Islet precursor cell (in vitro differentiated cells): ENCODE data around the gene RIC3.

Source experiments
- DNase-seq: peaks from one replicate; pipeline ENCODE4 v3.0.0-alpha.2; 2018

RIC3 gene

DNA sequence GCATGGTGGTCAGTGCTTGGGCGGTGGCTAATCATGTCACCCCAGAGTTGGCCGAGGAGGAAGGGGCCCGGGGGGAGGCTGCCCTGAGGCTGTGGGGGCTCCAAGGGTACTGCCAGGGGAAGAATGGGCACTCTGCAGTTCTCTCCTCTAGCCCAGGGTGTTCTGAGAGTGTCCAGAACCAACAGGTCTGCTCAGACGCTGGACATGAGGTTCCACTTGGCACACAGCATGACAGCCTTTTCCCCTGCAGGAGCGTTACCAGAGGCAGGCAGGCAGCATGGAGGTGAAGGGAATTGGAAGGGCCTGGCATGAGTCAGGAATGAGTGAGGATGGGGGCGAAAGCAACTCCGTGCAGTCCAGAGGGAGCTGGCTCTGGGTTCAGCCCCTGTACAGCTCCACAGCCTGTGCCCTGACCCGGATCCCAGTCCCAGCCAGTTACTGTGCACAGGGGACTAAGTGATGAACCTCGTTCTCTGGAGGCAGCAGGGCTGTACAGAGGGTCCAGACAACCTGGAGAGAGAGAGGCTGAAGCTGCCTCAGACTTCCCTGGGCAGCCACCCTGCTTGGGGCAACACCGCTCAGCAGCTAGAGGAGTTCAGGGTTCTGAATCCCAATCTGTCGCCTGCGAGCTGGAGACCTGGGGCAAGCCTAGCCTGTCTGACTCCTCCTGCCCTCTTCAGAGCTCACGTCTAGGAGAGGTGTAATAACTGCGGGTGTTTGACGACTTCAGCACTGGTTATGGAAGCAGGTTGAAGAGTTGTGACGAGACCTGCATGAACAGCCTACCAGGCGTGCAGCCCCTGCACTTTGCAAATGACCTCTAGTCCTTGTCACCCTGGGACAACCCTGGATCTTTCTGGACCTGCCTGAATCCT lies 102.6 kb downstream of the RIC3 start:
- DNase-seq = peak; percentile 51

DNA sequence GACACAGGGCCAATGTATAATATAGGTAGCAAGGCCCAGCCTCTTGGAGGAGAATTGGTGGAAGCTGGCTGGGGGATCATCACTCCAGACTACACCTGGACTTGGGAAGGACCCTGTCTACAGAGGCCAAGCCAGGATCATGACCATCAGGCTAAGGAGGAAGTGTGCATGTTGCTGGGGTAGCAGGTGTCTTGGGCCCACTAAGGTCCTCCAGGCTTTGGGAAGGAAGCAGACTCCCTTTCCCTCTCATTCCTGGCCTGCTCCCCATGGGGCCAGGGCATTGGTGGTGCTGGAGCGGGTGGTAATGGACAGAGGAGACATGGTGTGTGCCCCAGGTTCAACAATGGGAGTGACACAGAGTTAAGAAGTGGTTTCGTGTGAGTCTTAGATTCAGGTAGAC lies 103.8 kb downstream of the RIC3 start:
- no peak for DNase-seq

DNA sequence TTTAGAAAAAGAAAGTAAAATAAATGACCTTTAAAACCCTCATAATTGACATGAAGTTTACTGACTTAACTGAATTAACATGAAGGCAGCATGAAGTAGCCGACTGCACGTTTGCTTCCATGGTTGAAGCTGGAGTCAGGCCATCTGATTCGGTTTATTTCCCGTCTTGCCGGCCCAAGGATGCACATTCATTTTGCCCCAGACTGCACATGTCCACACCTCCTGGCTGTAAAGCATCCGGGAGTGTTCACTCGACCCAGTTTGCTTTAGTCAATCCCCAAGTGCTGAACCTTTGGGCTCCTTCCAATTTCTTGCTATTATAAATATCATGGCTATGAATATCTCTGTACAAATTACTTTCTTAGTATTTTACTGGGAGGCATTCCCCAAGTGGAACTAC lies 105.5 kb downstream of the RIC3 start:
- DNase-seq = no peak

DNA sequence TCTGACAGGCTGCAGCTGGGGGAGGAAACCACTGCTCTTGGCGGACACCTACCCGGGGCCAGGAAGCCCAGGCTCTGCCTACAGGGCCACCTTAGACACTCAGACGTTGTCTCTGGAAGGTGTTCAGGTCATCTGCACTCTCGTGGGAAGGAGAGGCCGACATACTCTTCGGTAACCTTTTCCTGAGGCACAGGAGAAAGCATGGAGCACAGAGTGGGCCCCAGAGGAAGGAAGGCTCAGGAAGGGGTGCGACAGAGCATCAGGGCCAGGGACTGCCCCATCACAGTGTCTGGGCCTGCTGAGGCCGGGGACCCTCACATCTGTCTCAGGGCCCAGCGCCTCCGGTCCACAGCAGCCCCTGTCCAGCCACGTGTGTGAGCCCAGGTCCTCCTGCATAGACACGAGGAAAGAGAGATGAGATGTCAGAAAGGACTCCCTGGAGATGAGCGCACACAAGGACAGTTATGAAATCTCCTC lies 106.0 kb downstream of the RIC3 start:
- DNase-seq = no peak

DNA sequence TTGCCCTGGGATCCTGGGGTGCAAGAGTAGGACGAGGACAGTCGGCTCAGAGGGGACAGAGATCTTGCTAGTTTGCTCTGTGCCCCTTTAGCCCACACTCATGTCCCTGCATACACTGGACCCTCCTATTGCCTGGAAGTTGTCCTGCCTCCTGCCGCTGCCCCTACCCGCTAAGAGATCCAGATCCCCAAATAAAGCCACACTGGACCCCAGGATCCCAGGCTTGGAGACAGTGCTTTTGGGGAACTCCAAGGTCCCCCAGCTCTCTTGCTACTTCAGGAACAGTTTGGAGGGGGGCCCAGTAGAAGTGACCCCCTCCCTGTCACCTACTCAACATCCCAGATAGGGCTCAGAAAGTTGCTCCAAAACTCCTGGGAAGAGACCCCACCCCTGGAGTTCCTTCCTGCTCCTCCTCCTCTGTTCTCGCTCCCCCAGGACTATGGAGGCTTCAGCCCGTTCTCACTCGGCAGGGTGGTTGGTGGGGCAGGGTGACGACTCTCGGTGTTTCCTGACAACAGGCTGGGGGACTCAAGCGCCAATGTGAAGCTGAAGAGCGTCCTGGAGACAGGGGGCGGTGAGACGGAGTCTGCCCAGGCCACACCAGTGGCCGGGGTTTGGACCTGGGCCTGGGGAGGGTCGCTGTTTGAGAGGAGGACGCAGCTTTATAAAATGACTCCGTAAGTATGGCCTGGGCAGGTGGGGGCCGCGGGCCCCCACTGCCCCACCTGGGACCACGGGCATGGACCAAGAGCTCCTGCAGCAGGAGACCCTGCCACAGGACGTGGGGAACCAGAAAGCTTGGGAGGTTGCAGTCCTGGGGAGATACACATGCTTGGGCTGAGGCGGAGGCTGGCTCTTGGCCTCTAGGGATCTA lies 107.0 kb downstream of the RIC3 start:
- no peak for DNase-seq

DNA sequence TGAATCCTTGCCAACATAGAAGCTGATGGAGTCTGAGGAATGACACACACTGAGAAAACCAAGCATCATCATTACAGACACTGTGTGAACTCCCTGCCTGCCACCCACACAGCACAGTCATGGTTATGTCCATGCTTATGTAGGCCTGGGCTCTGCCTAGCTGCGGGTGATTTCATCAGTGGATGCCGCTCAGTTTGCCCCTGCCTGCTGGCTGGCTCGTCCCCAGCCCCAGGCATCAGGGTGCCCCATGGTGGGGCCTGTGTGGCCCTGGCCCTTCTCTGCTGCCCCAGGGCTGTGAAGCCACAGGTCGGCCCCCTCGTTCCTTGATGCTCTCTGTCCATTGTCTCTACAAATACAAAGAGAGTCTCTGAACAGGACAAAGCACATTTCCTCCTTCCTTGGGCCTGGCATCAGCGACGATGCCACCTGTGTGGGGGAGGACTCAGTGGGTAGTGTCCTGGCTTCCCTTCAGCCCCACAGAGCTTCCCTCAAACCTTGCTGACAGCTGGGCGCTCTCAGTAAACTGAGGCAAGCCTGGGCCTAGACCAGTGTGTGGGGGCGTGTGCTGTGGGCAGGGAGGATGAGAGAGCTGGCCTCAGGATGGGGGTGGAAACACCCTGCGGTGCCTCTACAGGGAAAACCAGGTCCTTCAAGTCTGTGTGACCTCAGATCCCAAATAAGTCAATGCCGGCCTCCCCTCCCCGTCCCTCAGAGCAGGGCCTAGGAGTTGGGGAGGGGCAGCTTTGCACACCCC lies 107.8 kb downstream of the RIC3 start:
- DNase-seq = no peak

DNA sequence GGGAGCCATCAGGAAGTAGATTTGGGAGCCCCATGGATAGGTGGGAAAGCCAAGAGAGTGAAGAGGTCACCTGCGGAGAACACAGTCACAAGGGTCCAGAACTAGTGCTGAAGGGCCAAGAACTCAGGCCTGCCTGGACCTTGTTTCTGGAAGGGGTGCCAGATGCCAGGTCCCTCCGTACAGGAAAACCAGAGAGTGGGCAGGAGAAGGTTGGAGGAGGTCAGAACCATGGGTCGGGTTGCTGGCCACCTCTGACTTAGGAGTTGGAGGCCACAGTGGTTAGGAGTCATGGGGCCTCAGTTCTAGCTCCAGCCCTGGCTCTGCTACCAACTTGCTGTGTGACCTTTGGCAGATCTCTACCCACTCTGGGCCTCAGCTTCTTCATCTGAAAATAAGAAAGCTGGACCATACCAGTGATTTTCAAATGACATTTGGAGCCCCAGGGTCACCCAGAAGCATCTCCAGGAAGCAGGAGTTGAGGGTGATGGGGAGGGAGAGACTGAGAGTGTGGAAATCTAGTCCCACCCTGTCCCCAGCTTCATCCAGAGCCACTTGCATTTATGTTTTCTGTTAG lies 108.6 kb downstream of the RIC3 start:
- no peak for DNase-seq

DNA sequence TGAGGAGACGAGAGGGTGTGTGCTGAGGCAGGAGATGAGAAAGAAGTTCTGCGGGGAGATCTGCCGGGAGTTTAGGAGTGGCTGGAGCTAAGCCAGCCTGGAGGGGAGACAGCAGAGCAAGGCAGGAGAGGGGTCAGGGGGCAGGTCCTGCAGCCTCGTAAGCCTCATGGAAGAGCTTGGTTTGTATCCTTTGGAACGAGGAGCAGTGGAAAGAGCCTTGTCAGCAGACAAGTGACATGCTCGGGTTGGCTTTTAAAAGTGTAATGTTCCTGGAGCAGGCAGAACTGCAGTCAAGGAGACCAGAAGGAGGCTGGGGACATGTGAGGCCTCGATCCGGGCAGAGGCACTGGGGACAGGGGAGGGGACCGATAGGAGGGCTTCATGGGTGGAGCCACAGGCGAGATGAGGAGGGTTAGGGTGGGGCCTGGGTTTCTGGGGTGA lies 109.2 kb downstream of the RIC3 start:
- DNase-seq = peak; percentile 45

DNA sequence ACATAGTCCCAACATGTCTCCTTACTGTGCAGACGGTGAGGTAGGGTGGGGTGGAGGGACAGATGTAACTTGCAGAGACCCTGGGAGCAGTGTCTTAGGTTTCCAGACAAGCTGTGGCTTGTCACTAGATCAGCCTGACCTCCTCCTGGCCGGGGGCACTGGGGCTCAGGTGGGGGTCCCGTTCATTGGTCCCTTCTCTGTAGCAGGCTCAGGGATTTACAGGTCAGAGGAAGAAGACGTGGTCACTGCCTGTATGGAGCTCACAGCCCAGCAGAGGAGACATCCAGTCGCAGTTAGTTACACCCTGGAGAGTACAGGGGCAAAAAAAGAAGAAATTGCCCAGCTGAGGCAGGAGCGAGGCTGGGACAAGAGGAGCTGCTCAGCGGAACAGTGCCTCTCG lies 109.8 kb downstream of the RIC3 start:
- DNase-seq = no peak

DNA sequence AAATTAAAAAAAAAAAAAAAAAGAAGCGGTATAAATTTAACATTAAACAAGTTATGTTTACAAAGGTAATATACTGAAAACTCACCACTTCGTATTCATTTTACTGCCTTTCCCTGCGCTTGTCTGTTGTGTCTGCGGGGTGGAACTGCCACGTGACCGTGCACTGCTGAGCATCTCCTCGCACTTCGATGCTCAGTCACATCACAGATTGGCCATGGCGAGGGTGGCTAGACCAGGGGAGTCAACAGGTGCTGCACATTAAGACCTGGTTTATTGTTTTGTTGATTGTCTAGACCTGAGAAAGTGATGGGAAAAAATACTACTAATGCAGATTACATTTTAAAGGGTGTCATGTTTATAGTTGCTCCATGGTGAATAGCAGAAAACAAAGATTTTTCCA lies 110.6 kb downstream of the RIC3 start:
- DNase-seq = no peak

DNA sequence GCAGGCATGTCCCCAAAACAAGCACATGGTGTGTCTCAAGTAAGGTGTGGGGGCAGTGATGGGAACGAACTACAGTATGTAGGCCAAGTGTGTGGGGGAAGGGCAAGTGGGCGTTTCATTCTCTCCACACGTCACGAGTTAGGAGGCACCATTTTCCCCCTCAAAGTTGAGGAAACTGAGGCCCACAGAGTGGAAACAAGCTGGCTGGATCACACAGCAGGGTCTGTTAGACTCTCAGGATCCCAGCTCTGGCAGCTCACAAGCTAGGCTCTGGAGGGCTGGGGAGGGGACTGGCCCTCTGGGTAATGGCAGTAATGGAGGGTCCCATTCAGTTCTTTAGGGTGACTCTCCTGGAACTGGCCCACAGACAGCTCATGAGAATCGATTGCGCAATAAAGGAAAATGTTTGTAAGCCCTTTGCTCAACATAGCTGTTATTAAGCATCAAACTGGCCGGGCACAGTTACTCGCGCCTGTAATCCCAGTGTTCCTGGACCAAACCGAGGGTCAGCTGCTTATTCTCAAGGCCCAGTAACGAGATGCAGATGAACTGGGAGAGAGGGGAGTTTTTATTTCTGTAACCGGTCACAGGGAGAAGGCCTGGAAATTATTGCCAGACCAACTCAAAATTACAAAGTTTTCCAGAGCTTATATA lies 111.9 kb downstream of the RIC3 start:
- no peak for DNase-seq
